Tibial nerve (tissue), 4 donors: ENCODE results near the gene VTI1A. TPM values are rescaled to one million over a fixed set of nuclear protein-coding genes. Genes with fewer than 3 reads are reported as not detected.

Experiments
- DNase-seq, 2 donors: peaks; one replicate each; pipeline ENCODE4 v3.0.0-alpha.2; 2019; ENCODE audit warnings: low spot score in 2 of 2
- H3K27ac ChIP-seq, 4 donors: fragments of 200-600 bp; sonication (generic) in 3 of 4; one replicate each; pipeline ENCODE4 v1.5.1; 2017 to 2019; ENCODE audit warnings: mild to moderate bottlenecking in 1 of 4
- H3K27me3 ChIP-seq, 2 donors: fragments of 200-600 bp; sonication (generic) in 1 of 2; one replicate each; pipeline versions ENCODE4 v1.5.1 to v1.6.0; 2017 to 2019
- H3K36me3 ChIP-seq, 3 donors: fragments of 200-600 bp; sonication (generic); one replicate each; pipeline ENCODE4 v1.5.1; 2018 to 2019
- H3K4me1 ChIP-seq, 4 donors: fragments of 200-600 bp; sonication (generic) in 3 of 4; one replicate each; pipeline ENCODE4 v1.5.1; 2017 to 2019
- H3K4me3 ChIP-seq, 4 donors: fragments of 200-600 bp; sonication (generic) in 3 of 4; one replicate each; pipeline ENCODE4 v1.5.1; 2017 to 2019; ENCODE audit warnings: mild to moderate bottlenecking in 1 of 4, moderate library complexity in 1 of 4
- H3K9me3 ChIP-seq, 4 donors: fragments of 200-600 bp; sonication (generic) in 3 of 4; one replicate each; pipeline ENCODE4 v1.5.1; 2017 to 2019
- EP300 ChIP-seq, 2 donors: sonication (generic); formaldehyde crosslinking; IDR thresholded peaks; one replicate each; pipeline ENCODE4 v1.6.1; 2017; ENCODE audit warnings: antibody characterized with exemption in 2 of 2, mild to moderate bottlenecking in 1 of 2
- POLR2A ChIP-seq, 2 donors: fragments of 450-650 bp; IDR thresholded peaks; one replicate each; pipeline ENCODE4 v1.6.1; 2017; ENCODE audit warnings: antibody characterized with exemption in 2 of 2, mild to moderate bottlenecking in 2 of 2, moderate library complexity in 2 of 2
- WGBS, 2 donors: methylation state at CpG; one replicate each; pipeline ENCODE4 v1.1.5; 2018; 5-methylcytosine and 5-hydroxymethylcytosine counted together
- total RNA-seq, 4 donors: library from RNA; depleted of rRNA; stranded (reverse); fragments of >200 nt; gene quantifications; one replicate each; pipeline ENCODE4 v1.1.0, GENCODE V29; 2016
- TF ChIP-seq, protein P1 (sequence below), 5 experiments: fragments of 200-600 bp in 3 of 5; fragments of 450-650 bp in 2 of 5; sonication (generic) in 3 of 5; IDR thresholded peaks; one replicate each; pipeline ENCODE4 v1.5.1; 2016 to 2019; ENCODE audit warnings: antibody characterized with exemption in 5 of 5, mild to moderate bottlenecking in 3 of 5, moderate library complexity in 2 of 5

Gene VTI1A
- total RNA-seq, 4 donors from 2014 or later: 96.5 to 253 (median 127) TPM

DNA sequence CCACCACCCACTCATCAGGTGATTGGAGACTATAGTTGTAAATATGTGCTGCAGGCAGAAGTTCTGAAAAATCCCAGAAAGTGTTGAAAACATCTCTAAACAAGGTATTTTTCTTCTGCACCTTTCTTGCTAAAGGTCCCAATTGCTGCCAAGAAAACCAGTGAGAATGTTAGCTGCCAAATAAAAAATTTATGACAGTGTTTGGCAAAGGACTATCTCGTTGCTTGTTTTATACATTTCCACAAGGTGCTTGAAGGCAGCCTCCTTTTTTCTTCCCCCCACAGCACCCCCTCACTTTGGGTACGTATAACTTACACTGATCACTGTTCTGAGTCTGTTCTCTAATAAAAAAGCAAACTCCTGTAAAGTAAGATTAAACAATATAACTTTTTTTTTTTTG, 344.4 kb downstream of the VTI1A start:
- H3K9me3 ChIP-seq: peaks cover 0 to 15% (median 0%) of the 10 kb centered on the region in 4 donors
- H3K27me3 ChIP-seq: no peaks in the 10 kb centered on the region
- H3K36me3 ChIP-seq: no peaks in the 10 kb centered on the region
- 86 to 95% methylated on average over 2 of the region's 2 CpGs for WGBS, 2 donors
- no peak overlapping the region for H3K4me3 ChIP-seq
- H3K4me1 ChIP-seq: peaks cover 0 to 9% (median 4%) of the 10 kb centered on the region in 4 donors
- TF ChIP-seq EP300 (IDR thresholded peaks at IDR 0.05) (no peak), POLR2A (IDR thresholded peaks at IDR 0.05) (no peak)
- TF ChIP-seq, protein P1, sequence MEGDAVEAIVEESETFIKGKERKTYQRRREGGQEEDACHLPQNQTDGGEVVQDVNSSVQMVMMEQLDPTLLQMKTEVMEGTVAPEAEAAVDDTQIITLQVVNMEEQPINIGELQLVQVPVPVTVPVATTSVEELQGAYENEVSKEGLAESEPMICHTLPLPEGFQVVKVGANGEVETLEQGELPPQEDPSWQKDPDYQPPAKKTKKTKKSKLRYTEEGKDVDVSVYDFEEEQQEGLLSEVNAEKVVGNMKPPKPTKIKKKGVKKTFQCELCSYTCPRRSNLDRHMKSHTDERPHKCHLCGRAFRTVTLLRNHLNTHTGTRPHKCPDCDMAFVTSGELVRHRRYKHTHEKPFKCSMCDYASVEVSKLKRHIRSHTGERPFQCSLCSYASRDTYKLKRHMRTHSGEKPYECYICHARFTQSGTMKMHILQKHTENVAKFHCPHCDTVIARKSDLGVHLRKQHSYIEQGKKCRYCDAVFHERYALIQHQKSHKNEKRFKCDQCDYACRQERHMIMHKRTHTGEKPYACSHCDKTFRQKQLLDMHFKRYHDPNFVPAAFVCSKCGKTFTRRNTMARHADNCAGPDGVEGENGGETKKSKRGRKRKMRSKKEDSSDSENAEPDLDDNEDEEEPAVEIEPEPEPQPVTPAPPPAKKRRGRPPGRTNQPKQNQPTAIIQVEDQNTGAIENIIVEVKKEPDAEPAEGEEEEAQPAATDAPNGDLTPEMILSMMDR (IDR thresholded peaks at IDR 0.05): no peak
- no peak overlapping the region for H3K27ac ChIP-seq
- no peak for DNase-seq

DNA sequence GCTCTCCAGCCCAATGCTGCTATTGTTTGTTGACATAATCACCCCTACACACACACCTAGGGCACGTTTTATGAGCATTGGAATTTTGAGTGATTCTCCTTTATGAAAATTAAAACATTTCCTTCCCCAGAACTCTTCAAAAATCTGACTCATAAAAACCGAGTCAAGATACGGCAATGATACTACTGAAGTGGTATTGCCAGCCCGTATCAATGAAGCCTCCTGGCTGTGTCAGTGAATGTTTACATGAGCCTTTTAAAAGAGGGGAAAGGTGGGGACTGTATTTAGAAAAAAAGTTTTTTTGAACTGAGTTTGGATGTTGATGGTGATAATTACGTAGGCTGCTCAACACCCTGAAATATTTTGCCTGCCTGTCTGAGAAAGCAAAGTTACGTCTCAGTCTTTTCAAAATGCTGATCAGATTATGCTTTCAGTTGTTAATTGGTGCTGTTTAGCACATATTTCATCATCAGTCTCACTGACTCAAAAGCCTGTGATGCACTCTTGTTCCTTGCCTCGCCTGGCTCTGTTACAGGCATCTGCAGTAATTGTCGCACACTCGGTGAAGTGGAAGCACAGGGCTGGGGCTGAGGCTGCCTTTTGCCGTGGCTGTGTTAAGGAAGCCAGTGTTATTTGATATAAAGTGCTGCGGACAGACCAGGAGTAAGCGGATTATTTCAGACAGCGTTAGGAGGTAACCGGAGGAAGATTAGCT, 345.6 kb downstream of the VTI1A start:
- Histone ChIP-seq H3K36me3 (no peaks in the 10 kb centered on the region), H3K27me3 (no peaks in the 10 kb centered on the region), H3K27ac (peak overlapping the region in 3 of 4 donors; percentile 4 to 63 (median 13)), H3K4me1 (peaks cover 0 to 9% (median 4%) of the 10 kb centered on the region in 4 donors), H3K4me3 (no peak overlapping the region), H3K9me3 (peaks cover 0 to 15% (median 0%) of the 10 kb centered on the region in 4 donors)
- 64 to 67% methylated on average over 14 of the region's 14 CpGs for WGBS, 2 donors
- TF ChIP-seq EP300 (IDR thresholded peaks at IDR 0.05): peak in 1 of 2 donors; percentile 50
- TF ChIP-seq, protein P1 (IDR thresholded peaks at IDR 0.05): no peak
- peak in 1 of 2 donors; percentile 49 for DNase-seq

DNA sequence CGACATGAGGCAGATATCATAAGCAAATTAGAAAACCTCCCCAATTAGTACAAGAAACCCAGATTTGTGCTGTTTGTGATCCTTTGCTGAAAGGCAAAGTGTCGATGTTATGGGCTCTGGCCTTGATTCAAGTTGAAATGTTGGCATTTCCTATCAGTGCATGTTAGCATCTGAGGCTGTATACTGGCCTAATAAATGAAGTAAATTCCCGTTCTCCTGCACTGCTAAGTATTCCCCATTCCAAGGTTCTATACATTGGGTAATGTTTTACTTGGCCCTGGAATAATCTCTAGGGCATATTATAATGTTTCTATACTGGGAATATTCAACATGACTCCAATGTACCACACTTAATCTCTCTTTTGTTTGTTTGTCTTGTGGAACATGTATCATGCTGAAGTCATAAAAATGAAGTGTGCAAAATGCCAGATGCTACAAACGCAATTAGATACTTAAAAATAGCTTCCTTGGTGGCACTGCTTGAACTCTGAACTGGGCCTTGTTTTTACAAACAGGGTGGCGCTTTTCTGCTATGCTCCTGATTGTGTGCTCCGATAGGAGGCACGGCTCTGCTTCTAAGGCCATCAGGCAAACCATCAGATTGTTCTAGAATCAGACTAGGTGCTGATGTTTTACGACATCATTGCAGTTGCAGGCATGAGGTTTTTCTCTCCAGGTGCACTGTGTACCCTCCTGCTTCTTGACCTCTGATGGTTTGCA, 346.3 kb downstream of the VTI1A start:
- peak overlapping the region in 3 of 4 donors; percentile 4 to 63 (median 13) for H3K27ac ChIP-seq
- no peaks in the 10 kb centered on the region for H3K36me3 ChIP-seq
- no peaks in the 10 kb centered on the region for H3K27me3 ChIP-seq
- DNase-seq: no peak
- peaks cover 0 to 12% (median 0%) of the 10 kb centered on the region in 4 donors for H3K9me3 ChIP-seq
- H3K4me1 ChIP-seq: peaks cover 0 to 9% (median 4%) of the 10 kb centered on the region in 4 donors
- H3K4me3 ChIP-seq: no peak overlapping the region
- TF ChIP-seq, protein P1 (IDR thresholded peaks at IDR 0.05): no peak
- TF ChIP-seq EP300 (IDR thresholded peaks at IDR 0.05) (no peak), POLR2A (IDR thresholded peaks at IDR 0.05) (no peak)
- WGBS, 2 donors: 55 to 67% methylated on average over 8 of the region's 8 CpGs

DNA sequence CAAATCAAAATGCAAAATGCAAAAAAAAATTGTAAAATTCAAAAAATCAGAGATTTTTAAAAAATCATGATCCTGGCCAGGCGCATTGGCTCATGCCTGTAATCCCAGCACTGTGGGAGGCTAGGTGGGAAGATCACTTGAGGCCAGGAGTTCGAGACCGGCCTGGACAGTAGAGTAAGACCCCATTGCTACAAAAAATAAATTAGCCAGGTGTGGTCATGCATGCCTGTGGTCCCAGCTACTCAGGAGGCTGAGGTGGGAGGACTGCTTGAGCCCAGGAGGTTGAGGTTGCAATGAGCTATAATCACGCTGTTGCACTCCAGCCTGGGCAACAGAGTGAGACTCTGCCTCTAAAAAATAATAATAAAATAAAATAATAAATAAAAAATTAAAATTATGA, 347.2 kb downstream of the VTI1A start:
- Histone ChIP-seq H3K4me3 (no peak overlapping the region), H3K36me3 (no peaks in the 10 kb centered on the region), H3K27ac (no peak overlapping the region), H3K9me3 (peaks cover 0 to 4% (median 0%) of the 10 kb centered on the region in 4 donors), H3K4me1 (peaks cover 0 to 15% (median 6%) of the 10 kb centered on the region in 4 donors), H3K27me3 (no peaks in the 10 kb centered on the region)
- TF ChIP-seq POLR2A (IDR thresholded peaks at IDR 0.05) (no peak), EP300 (IDR thresholded peaks at IDR 0.05) (no peak)
- TF ChIP-seq, protein P1 (IDR thresholded peaks at IDR 0.05): no peak
- DNase-seq: no peak
- WGBS, 2 donors: 96 to 99% methylated on average over 4 of the region's 4 CpGs

DNA sequence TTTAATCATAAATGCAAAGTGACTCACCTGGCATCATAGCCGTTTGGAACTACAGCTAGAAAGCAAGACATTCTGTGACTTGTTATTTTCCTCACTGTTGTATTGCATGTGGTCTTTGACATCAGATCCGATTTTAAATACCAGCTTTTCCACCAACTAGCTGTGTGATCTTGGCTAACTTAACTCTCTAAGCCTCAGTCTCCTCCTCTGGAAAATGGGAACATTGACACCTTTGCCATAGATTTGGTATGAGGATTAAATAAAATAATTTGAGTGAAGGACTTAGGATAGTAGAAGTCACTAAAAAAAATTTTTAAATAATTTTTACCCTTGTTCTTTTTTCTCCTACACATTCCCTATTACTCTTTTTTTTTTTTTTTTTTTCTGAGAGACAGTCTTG, 348.1 kb downstream of the VTI1A start:
- no peak overlapping the region for H3K27ac ChIP-seq
- no peak overlapping the region for H3K4me3 ChIP-seq
- WGBS, 2 donors: 86 to 93% methylated on average over 2 of the region's 2 CpGs
- H3K36me3 ChIP-seq: no peaks in the 10 kb centered on the region
- H3K4me1 ChIP-seq: peaks cover 0 to 21% (median 6%) of the 10 kb centered on the region in 4 donors
- no peaks in the 10 kb centered on the region for H3K9me3 ChIP-seq
- no peaks in the 10 kb centered on the region for H3K27me3 ChIP-seq
- TF ChIP-seq EP300 (IDR thresholded peaks at IDR 0.05): no peak
- no peak for TF ChIP-seq POLR2A (IDR thresholded peaks at IDR 0.05)
- TF ChIP-seq, protein P1 (IDR thresholded peaks at IDR 0.05): no peak
- no peak for DNase-seq
